Activated CD4-positive, alpha-beta T cell treated with anti-CD3 and anti-CD28 coated beads, Interleukin-10, Interleukin-2, amounts not matched to agents 100 ng/mL and 50 ng/mL, durations not matched to agents 16 hours and 8 hours (primary cell): Measurements from ENCODE around the gene TSR3.

Experiments
- DNase-seq: peaks from one replicate; pipeline ENCODE4 v3.0.0-alpha.2; 2020

The TSR3 gene

DNA sequence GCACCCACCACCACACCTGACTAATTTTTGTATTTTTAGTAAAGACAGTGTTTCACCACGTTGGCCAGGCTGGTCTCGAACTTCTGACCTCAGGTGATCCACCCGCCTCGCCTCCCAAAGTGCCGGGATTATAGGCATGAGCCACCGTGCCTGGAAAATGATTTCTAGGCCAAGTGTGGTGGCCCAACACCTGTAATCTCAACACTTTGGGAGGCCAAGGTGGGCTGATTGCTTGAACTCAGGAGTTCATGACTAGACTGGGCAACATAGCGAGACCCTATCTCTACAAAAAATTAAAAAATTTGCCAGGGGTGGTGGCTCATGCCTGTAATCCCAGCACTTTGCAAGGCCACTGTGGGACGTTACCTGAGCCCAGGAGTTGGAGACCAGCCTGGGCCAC is 29.3 kb downstream of the TSR3 start:
- DNase-seq = no peak

GRCh38 chr16:1320658-1321240 is 30.9 kb downstream of the TSR3 start:
- no peak for DNase-seq

- no peak for DNase-seq
Measured at GRCh38 chr16:1320097-1320496, 31.6 kb downstream of the TSR3 start.

- no peak for DNase-seq
Measured at GRCh38 chr16:1319041-1319440, 32.6 kb downstream of the TSR3 start.

DNA sequence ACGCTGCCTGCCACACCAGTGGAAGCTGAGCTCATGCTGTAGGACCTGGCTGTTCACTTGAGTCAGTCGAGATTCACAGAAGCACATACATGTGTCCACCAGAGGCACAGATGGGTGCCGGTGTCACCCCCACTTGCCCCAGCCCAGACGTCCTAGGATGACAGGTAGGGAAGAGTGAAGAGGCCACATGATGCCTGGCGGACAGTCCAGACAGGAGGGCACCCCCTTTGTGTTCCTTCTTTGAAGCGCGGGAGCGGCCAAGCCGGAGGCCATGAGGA is 33.5 kb downstream of the TSR3 start:
- no peak for DNase-seq

GRCh38 chr16:1317479-1318267 is 34.0 kb downstream of the TSR3 start:
- DNase-seq = no peak

- DNase-seq = no peak
Measured at GRCh38 chr16:1316033-1316405, 35.7 kb downstream of the TSR3 start.

DNA sequence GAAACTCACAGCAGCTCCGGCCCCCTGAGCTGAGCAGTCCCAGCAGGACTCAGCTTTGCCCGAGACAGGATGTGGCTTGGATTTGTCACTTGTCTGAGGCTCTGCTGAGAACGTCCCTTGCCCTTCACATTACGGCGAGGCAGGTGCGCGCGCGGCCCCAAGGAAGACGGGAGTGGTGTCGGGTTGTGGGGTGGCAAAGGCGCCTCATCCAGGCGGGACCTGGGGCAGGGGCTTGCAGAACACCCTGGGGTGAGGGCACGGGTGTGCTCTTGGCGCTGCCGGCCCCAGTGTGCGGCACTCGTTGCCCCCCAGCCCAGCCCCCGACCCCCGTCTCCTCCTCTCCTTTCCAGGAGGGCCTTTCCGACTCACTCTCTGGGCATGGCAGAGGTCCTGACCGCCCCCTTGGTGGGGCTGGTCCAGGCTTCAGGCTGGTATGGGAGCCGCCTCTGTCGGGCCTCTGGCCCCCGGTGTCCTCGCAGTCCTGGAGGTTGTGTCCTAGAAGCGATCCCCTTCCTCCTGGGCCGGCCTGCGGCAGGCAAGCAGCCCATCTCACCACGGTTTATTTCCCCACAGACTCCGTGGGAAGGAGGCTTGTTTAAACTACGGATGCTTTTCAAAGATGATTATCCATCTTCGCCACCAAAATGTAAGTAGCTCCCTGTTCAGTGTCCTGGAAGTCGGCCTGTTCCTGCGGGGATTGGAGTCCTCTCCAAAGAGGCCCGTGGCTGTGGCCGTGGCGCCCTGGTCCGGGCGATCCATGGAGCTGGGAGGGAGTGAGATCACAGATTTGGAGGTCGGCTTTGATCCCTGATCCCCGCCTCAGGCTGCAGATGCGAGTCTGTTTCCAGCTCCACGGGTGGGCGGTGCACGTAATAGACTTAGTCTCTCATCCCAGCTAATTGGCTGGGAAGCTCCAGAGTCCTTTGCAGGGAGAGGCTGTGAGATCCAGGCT is 36.3 kb downstream of the TSR3 start:
- DNase-seq = no peak

GRCh38 chr16:1314399-1315068 is 37.1 kb downstream of the TSR3 start:
- DNase-seq = no peak

DNA sequence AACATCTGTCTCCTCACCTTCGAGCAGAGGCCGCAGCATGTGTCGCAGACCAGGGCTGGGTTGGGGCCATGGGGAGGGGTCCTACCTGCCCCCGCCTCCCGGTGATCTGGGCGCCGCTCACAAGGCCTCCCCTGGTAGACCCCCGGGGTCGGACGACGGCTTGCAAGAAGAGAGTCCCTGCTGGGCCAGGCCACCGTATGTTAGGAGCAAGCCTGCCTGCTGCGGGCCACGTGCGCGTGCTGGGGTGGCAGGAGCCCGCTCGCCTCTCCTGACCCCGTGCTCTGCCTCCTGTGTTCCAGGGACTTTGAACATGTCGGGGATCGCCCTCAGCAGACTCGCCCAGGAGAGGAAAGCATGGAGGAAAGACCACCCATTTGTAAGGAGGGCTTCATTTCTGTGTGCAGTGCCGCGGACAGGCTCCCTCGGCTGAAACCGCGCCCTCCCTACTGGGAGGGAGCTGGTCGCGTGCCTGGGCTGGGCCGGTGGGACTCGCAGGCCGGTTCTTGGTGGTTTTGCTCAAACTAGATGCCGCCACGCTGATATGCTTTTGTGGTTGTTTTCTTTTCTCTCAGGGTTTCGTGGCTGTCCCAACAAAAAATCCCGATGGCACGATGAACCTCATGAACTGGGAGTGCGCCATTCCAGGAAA is 37.8 kb downstream of the TSR3 start:
- DNase-seq = no peak

DNA sequence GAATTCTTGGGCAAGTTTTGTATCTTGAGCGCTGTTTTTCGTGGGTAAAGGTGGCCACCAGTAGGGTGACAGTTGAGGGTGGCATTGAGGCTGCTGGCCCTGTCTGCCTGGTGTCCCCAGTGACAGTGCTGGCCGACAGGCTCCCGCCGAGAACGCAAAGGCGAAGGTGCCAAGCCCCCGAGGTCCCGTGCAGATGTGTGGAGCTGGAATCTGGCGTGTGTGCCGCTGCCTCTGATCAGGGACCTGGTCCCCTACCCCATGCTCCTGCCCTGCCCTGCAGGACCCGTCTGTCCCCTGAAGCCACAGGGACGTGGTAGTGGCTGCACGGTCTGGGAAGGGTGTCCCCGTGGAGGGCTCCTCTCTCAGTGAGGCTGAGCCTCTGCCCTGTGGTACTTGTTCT is 38.8 kb downstream of the TSR3 start:
- no peak for DNase-seq

- DNase-seq = no peak
Measured at GRCh38 chr16:1312467-1312816, 39.2 kb downstream of the TSR3 start.

GRCh38 chr16:1311738-1312466 is 39.8 kb downstream of the TSR3 start:
- DNase-seq = no peak

DNA sequence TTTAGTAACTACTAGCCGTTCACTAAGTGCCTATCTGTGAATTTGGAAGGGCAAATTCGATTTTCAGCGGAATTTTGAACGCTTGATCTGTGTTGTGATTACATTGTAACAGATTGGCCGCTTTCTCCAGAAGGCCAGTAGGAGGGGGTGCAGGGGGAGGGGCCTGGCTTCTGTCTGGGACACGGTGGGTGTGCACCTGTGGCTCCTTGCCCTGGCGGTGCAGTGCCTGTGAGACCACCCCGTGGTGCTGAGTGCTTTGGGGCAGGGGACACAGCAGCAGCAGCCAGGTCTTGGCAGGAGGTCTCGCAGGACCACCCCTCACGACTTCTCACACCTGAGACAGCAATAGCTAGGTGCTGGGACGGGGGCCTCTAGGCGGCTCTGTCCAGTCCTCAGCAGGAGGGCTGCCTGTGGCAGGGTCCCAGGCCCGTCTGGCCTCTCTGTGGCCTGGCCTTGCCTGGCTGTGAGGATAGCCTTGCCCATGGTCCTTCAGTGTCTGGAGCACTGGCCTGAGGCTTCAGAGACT is 40.4 kb downstream of the TSR3 start:
- DNase-seq = no peak

- DNase-seq = peak; percentile 45
Measured at GRCh38 chr16:1310832-1311200, 40.9 kb downstream of the TSR3 start.

- DNase-seq = peak; percentile 59
Measured at GRCh38 chr16:1309888-1310831, 41.5 kb downstream of the TSR3 start.

- peak; percentile 98 for DNase-seq
Measured at GRCh38 chr16:1308977-1309885, 42.4 kb downstream of the TSR3 start, which contains the start of gene UBE2I. Gene UBE2I (plus strand): TSS chr16:1309636. CDS start chr16:1314031, 4,395 bp downstream.

DNA sequence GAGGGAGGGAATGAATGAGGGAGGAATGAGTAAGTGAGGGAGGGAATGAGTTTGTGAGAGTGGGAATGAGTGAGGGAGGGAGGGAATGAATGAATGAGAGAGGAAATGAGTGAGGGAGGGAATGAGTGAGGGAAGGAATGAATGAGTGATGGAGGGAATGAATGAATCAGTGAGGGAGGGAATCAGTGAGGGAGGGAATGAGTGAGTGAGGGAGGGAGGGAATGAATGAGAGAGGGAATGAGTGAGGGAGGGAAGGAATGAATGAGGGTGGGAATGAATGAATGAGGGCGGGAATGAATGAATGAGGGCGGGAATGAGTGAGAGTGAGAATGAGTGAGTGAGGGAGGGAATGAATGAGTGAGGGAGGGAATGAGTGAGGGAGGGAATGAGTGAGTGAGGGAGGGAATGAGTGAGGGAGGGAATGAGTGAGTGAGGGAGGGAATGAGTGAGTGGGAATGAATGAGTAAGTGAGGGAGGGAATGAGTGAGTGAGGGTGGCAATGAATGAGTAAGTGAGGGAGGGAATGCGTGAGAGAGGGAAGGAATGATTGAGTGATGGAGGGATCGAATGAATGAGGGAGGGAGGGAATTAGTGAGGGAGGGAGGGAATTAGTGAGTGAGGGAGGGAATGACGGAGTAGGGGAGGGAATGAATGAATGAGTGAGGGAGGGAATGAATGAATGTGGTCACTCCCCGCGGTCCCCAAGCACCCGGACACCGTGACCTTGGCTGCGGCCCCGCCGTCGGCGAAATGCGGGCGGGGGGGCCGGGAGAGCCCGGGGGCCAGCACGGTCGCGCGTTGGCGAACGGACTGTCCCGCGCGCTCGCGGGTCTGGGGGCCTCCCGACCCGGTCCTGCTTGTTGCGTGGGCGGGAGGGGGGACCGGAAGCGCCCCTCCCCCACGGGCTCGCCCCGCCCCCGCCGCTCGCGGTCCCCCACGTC is 43.4 kb downstream of the TSR3 start:
- peak; percentile 62 for DNase-seq
